PFSK-1 (cell line): Measurements from ENCODE around the gene DPYSL3.

ENCODE experiments used
- FOXP2 ChIP-seq: optimal IDR thresholded peaks from 2 replicates; pipeline ENCODE3; 2011; ENCODE audit warnings: borderline replicate concordance, control low read depth, inconsistent platforms; ENCODE audit not compliant: insufficient read depth; ENCODE audit errors: extremely low read length, extremely low read depth
- POLR2AphosphoS5 ChIP-seq: IDR thresholded peaks from 2 replicates; pipeline ENCODE4 v1.6.1; 2012; ENCODE audit warnings: low read depth, mild to moderate bottlenecking, control low read depth, low read length, moderate library complexity
- SIN3A ChIP-seq: IDR thresholded peaks from 2 replicates; pipeline ENCODE4 v1.6.1; 2012; ENCODE audit warnings: mild to moderate bottlenecking, low read length, moderate library complexity, borderline replicate concordance; ENCODE audit not compliant: insufficient read depth
- TAF1 ChIP-seq: IDR thresholded peaks from 2 replicates; pipeline ENCODE4 v1.6.1; 2012; ENCODE audit warnings: low read length, control low read depth, borderline replicate concordance; ENCODE audit not compliant: insufficient read depth
- TF ChIP-seq, protein P1 (sequence below), 2 experiments: IDR thresholded peaks; 2 replicates each; pipeline versions ENCODE4 v1.6.1 to v1.8.0; 2011 to 2012; ENCODE audit warnings: low read depth in 2 of 2, low read length in 2 of 2, control low read depth in 1 of 2, inconsistent platforms in 1 of 2, mild to moderate bottlenecking in 1 of 2, moderate library complexity in 1 of 2; ENCODE audit not compliant: insufficient read depth in 1 of 2

DNA sequence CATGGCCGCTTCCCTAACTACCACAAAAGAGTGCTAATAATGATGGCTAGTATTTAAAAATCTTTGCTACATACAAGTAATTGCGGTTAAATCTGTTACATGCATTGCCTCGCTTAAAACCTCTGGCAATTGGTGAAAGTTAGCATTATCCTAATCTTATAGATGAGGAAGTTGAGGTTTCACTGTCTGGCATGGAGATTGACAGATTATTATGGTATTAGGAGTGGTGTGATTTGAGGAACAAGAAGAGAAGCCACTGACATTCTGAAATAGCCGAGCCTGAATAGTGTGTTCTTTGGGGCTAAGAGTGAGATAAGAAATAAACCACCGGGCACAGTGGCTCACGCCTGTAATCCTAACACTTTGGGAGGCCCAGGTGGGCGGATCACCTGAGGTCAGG is 45.3 kb upstream of the DPYSL3 start:
- TF ChIP-seq POLR2AphosphoS5 (no peak), TAF1 (no peak), SIN3A (no peak), FOXP2 (no peak)
- TF ChIP-seq, protein P1, sequence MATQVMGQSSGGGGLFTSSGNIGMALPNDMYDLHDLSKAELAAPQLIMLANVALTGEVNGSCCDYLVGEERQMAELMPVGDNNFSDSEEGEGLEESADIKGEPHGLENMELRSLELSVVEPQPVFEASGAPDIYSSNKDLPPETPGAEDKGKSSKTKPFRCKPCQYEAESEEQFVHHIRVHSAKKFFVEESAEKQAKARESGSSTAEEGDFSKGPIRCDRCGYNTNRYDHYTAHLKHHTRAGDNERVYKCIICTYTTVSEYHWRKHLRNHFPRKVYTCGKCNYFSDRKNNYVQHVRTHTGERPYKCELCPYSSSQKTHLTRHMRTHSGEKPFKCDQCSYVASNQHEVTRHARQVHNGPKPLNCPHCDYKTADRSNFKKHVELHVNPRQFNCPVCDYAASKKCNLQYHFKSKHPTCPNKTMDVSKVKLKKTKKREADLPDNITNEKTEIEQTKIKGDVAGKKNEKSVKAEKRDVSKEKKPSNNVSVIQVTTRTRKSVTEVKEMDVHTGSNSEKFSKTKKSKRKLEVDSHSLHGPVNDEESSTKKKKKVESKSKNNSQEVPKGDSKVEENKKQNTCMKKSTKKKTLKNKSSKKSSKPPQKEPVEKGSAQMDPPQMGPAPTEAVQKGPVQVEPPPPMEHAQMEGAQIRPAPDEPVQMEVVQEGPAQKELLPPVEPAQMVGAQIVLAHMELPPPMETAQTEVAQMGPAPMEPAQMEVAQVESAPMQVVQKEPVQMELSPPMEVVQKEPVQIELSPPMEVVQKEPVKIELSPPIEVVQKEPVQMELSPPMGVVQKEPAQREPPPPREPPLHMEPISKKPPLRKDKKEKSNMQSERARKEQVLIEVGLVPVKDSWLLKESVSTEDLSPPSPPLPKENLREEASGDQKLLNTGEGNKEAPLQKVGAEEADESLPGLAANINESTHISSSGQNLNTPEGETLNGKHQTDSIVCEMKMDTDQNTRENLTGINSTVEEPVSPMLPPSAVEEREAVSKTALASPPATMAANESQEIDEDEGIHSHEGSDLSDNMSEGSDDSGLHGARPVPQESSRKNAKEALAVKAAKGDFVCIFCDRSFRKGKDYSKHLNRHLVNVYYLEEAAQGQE (IDR thresholded peaks at IDR 0.05; ENCODE audit: insufficient read depth in 1 of 2, low read depth in 2 of 2, low read length in 2 of 2), result no peak
